Stimulated activated CD4-positive, alpha-beta T cell treated with anti-CD3 and anti-CD28 coated beads, Interleukin-4, amount 100 ng/mL, for 24 hours (primary cell): ENCODE results near the gene HIPK2.

Experiments
- DNase-seq: peaks from one replicate; pipeline ENCODE4 v3.0.0-alpha.2; 2020

Gene HIPK2

GRCh38 chr7:139713061-139713460 lies 64.7 kb downstream of the HIPK2 start:
- no peak for DNase-seq

- DNase-seq = no peak
These were observed 65.6 kb downstream of the HIPK2 start for GRCh38 chr7:139711991-139712743.

DNA sequence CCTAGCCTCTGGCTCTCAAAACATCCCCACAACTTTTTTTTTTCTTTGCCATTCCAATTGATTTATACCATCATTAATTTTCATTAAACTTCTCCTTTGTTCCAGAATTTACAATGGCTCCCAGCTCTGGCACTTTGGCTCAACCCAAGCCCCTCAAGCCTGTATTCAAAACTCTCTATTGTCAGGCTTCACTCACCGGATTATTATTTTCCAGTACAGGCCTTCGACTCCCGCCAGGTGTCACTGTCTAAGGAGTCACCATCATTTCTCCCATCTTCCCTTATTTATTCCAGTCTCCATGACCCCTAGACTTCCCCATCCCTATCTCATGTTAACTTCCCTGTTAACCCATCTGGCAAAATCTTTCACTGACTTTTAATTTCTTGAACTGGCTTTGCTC lies 67.8 kb downstream of the HIPK2 start:
- DNase-seq = no peak

- no peak for DNase-seq
These were observed 68.3 kb downstream of the HIPK2 start for GRCh38 chr7:139709485-139709884.

- DNase-seq = no peak
These were observed 69.3 kb downstream of the HIPK2 start for GRCh38 chr7:139708541-139708940.

DNA sequence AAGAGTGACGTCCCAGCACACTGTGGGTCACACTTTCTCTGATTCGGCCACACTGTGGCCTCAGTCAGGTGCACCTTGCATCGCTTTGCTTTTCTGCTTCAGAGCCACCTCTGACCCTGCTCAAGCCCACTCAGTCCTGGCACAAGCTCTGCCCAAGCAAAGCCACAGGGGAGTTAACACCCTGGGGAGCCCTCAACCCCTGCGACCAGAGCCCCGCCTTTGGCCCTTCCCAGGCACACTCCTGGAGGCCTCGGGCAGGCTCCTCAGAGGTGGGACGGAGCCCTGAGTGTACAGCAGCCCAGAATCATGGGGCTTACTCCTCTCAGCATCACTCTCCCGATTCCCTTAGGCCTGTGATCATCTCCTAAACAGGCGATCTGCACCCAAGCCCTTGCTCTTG lies 71.0 kb downstream of the HIPK2 start:
- no peak for DNase-seq

- DNase-seq = no peak
These were observed 73.4 kb downstream of the HIPK2 start for GRCh38 chr7:139704308-139704879.

- no peak for DNase-seq
These were observed 74.1 kb downstream of the HIPK2 start for GRCh38 chr7:139703487-139704307.

- DNase-seq = no peak
These were observed 74.8 kb downstream of the HIPK2 start for GRCh38 chr7:139702811-139703486.

DNA sequence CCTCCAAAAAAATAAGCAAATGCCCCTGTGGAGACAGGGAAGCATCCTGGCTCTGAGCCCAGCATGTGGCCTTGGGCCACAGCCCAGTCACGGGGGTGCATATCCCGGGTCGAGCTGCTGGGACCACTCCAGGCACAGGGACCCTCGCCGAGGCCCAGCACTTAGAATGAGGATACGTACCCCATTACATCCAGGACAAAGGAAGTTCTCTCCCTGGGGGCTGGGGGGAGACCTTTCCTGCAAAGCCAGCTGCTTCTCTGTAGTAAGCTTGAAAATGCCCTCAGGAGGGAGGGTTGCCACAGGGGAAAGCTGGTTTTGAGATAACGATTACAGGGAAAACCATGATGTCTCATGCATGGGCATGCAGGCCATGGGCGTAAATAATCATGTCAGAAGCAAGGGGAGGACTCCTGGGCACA lies 75.5 kb downstream of the HIPK2 start:
- DNase-seq = no peak

DNA sequence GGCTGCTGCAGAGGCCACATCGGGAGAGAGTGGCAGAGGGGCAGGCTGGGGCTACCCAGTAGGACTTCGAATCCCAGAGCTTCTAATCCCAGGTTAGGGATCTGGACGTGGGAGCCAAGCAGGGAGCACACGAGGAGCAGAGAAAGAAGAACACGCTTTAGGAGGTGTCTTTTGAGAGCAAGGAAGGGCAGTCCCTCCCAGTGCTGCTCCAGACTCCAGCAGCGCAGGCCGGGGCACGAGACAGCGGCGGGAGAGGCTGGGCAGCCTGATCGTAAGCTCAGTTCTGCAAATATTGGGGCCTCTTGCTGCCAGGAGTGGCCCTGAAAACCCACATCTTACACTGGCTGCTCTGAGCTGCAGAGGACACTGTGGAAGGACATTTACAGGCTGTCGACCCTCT lies 75.9 kb downstream of the HIPK2 start:
- no peak for DNase-seq

DNA sequence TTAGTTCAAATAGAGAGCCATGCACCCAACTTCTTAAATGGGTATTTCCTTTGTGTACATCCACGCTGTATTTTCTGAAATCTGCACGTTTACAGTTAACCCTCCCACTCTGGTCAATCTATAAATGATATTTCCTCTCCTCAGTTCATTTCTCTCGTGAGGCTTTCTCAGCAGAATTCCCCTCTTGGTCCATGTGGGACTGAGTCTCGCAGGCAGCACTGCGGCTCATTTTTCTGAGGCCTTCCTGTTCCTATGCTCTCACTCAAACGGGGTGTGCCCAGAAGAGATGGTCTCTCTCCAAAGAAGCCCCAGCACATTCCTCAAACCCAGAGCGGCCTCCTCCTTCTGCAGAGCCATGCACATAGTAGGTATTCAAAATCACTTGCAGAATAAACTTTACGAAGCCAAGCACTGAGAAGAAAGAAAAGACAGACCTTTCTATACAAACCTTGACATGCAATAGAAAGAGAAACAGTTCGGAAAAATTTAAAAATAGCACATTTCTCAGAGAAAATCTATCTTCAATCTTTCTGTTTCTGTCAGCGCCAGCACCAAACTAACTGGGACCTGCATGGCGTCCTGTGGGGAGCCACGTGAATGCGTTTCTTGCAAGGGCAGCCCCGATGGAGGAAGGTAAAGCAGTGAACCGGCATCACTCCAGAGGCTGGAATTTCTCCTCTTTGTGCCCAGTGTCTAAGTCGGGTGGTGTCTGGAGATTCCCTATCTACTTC lies 77.1 kb downstream of the HIPK2 start:
- no peak for DNase-seq

GRCh38 chr7:139699640-139700504 lies 77.9 kb downstream of the HIPK2 start:
- no peak for DNase-seq

- no peak for DNase-seq
These were observed 79.0 kb downstream of the HIPK2 start for GRCh38 chr7:139698844-139699243.

GRCh38 chr7:139698278-139698677 lies 79.5 kb downstream of the HIPK2 start:
- no peak for DNase-seq

DNA sequence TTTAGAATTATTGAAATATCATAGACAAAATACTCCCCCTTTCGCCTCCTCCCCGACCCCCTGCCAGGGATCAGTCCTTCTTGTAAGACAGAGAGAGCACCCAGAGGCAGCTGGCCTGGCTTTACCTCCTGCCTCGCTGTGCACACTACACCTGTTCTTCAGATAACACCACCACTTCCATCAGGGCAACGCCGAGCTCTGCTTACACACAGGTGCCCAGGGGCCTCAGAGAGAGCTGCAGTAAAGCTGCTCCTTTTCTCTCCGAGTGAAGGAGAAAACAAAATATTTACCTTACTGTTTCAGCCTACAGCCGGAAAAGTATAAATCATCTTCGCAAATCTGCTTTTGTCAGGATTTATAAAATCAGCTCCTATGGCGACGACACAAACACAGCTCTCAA lies 80.7 kb downstream of the HIPK2 start:
- DNase-seq = no peak

DNA sequence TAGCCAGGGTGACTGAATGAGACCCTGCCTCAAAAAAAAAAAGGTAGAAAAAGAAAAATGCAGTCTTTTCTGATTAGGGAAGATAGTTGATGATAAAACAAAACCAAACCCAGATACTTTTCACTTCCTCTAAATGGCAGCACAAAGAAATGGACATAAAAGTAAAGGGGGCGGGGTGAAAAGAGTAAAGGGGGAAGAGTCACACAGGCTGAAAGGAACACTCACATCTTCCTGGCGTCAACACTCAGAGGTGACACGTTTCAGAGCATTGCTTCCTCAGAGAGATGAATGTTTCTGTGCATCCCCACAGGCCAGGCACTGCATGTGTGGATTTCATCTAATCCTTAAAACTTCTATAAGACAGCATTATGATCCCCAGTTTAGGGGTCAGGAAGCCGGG lies 81.2 kb downstream of the HIPK2 start:
- DNase-seq = peak; percentile 8

DNA sequence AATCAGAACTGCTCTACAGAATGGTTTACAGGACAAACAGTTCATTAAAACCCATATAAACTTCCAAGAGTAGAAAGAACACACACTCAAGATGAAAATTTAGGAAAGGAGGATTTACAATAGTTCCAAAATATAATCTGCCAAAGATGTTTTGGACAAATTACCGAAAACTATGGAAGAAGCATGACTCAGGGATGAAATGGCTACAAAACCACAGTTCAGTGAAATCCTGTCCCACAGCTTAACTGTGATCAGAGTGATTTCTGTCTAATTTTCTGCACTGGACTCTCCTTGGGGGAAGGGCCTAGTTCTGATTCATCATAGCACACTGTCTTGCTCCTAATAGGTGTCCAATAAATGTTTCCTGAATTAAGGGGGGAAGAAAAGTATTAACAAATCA lies 82.2 kb downstream of the HIPK2 start:
- DNase-seq = no peak

GRCh38 chr7:139695051-139695450 lies 82.7 kb downstream of the HIPK2 start:
- no peak for DNase-seq

DNA sequence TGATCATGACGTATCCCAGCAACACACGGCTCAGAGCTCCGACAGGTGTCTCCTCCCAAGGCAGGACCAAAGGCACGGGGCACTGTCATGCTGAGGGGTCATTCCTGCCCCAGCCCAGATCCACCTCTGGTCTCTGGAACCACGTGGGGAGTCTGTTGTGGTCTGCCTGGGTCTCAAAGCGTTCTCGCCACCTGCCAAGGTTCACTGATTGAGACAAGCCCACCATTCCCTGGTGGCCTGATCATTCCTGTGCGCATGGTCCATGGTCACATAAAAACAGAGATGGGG lies 83.5 kb downstream of the HIPK2 start:
- DNase-seq = no peak

DNA sequence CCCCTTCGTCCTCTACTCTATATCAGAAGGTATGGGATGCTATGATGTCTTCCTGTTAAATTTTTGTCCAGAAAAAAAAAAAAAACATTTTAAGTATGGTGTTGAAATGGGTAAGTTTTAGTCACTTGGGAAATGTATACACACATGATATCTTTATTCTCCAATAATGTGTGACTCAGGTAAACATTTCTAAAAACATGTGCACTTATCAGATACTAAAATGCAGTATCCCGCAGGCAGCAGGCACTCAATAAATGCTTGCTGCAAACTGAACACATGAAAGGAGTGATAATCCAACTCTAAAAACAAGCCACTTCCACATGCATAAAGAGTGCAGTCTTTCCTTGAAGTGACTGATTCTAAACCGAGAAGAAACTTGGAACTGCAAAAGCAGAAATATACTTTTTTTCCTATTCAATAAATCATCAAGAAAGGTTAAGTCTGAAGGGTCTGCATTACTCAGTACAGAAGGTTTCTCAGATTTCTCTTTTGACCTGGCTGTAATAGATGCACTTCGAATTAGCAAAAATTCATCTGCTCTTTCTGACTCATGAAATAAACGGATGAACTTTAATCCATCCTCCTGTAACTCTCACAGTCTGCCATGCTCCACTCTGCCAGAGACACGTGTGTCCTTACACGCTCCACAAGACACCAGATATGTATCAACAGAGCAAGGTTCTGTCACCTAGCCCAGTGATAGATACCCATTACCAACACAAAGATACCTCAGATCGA lies 84.0 kb downstream of the HIPK2 start:
- no peak for DNase-seq
